Ishikawa (cell line): ENCODE measurements around the gene HSF5.

ENCODE experiments used
- CEBPB ChIP-seq: IDR thresholded peaks from 2 replicates; pipeline ENCODE4 v1.6.1; 2012
- CREB1 ChIP-seq: IDR thresholded peaks from 2 replicates; pipeline ENCODE4 v1.6.1; 2012; ENCODE audit warnings: low read depth
- EP300 ChIP-seq: IDR thresholded peaks from 2 replicates; pipeline ENCODE4 v1.6.1; 2012; ENCODE audit warnings: borderline replicate concordance
- FOXM1 ChIP-seq: IDR thresholded peaks from 2 replicates; pipeline ENCODE4 v1.6.1; 2012; ENCODE audit warnings: low read depth, borderline replicate concordance
- MAX ChIP-seq: IDR thresholded peaks from 2 replicates; pipeline ENCODE4 v1.6.1; 2012
- NFIC ChIP-seq: IDR thresholded peaks from 2 replicates; pipeline ENCODE4 v1.6.1; 2012
- RAD21 ChIP-seq: IDR thresholded peaks from 2 replicates; pipeline ENCODE4 v1.6.1; 2012; ENCODE audit warnings: low read depth
- REST ChIP-seq: IDR thresholded peaks from 2 replicates; pipeline ENCODE4 v1.6.1; 2012; ENCODE audit warnings: low read depth, mild to moderate bottlenecking
- TAF1 ChIP-seq: IDR thresholded peaks from 2 replicates; pipeline ENCODE4 v1.6.1; 2012; ENCODE audit warnings: low read depth, mild to moderate bottlenecking
- TCF12 ChIP-seq: IDR thresholded peaks from 2 replicates; pipeline ENCODE4 v1.6.1; 2012; ENCODE audit warnings: low read depth
- TEAD4 ChIP-seq: IDR thresholded peaks from 2 replicates; pipeline ENCODE4 v1.6.1; 2012
- USF1 ChIP-seq: IDR thresholded peaks from 2 replicates; pipeline ENCODE4 v1.6.1; 2012
- YY1 ChIP-seq: IDR thresholded peaks from 2 replicates; pipeline ENCODE4 v1.6.1; 2012; ENCODE audit warnings: low read depth

- TF ChIP-seq NFIC (no peak), CREB1 (no peak), TEAD4 (no peak), REST (no peak), RAD21 (no peak), TAF1 (no peak), EP300 (no peak), YY1 (no peak), TCF12 (no peak), CEBPB (no peak), MAX (no peak), USF1 (no peak), FOXM1 (no peak)
These were observed 32.7 kb downstream of the HSF5 start for GRCh38 chr17:58455491-58455890.
